Measurements from ENCODE around the gene PTF1A.

GRCh38 chr10:23147035-23147434 lies 45.1 kb upstream of the PTF1A start:
- TF ChIP-seq CTCF (IDR thresholded peaks at IDR 0.05), result no peak
- TF ChIP-seq ZNF121 (CRISPR knock-in tag; IDR thresholded peaks at IDR 0.05), result no peak
- TF ChIP-seq AFF4 (CRISPR knock-in tag; IDR thresholded peaks at IDR 0.05; ENCODE audit: borderline replicate concordance), result no peak
- TF ChIP-seq HMGXB4 (CRISPR knock-in tag; IDR thresholded peaks at IDR 0.05), result no peak
- TF ChIP-seq MAX (CRISPR knock-in tag; IDR thresholded peaks at IDR 0.05), result no peak
- TF ChIP-seq FOXP1 (CRISPR knock-in tag; IDR thresholded peaks at IDR 0.05; ENCODE audit: borderline replicate concordance), result no peak
- no peak for TF ChIP-seq RELA (CRISPR knock-in tag; IDR thresholded peaks at IDR 0.05; ENCODE audit: borderline replicate concordance)
- no peak for TF ChIP-seq ETV6 (CRISPR knock-in tag; IDR thresholded peaks at IDR 0.05)
- no peak for TF ChIP-seq SMAD4 (CRISPR knock-in tag; IDR thresholded peaks at IDR 0.05)
- no peak for TF ChIP-seq SOX15 (CRISPR knock-in tag; IDR thresholded peaks at IDR 0.05)

Data from WTC11 (cell line).